ENCODE measurements around the gene FBRSL1.

DNA sequence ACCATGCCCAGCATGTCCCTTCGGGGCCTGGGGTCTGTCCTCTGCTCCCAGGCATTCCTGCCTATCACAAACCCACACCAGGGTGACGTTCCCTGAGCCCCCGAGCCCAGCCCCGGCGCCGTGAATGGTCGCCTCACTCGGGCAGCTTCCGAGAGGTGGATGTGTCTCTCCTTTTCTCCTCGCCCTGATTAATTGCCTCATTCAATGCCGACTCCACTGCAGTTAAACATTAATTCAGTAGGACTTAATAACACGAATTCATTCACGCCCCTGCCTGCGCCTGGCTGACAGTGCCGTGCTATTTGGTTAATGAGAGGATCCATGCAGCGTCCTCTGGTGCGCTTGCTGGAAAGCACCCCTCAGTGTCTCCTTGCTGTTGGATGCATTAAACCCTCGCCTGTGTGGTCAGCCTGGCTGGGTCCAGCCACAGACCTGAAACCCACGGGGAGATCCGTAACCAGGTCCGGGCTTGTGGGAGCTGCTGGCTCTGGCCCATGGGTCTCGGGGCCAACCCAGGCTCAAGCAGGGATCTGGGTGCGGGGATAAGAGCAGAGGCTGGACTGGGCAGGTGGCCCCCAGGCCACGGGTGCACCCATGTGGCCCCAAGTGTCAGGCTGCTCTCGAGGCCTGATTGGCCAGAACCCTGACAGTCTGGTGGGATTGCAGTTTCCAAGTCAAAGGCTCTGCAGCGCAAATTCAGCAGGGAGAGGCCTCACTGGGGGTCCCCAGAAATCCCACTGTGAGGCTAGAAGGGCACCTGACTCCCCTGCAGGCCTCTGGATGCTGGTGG is 55.4 kb downstream of the FBRSL1 start:
- TF ChIP-seq, protein P1, sequence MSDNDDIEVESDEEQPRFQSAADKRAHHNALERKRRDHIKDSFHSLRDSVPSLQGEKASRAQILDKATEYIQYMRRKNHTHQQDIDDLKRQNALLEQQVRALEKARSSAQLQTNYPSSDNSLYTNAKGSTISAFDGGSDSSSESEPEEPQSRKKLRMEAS (IDR thresholded peaks at IDR 0.05), result no peak
- TF ChIP-seq, protein P2, sequence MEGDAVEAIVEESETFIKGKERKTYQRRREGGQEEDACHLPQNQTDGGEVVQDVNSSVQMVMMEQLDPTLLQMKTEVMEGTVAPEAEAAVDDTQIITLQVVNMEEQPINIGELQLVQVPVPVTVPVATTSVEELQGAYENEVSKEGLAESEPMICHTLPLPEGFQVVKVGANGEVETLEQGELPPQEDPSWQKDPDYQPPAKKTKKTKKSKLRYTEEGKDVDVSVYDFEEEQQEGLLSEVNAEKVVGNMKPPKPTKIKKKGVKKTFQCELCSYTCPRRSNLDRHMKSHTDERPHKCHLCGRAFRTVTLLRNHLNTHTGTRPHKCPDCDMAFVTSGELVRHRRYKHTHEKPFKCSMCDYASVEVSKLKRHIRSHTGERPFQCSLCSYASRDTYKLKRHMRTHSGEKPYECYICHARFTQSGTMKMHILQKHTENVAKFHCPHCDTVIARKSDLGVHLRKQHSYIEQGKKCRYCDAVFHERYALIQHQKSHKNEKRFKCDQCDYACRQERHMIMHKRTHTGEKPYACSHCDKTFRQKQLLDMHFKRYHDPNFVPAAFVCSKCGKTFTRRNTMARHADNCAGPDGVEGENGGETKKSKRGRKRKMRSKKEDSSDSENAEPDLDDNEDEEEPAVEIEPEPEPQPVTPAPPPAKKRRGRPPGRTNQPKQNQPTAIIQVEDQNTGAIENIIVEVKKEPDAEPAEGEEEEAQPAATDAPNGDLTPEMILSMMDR (IDR thresholded peaks at IDR 0.05; ENCODE audit: control extremely low read depth in 1 of 3, insufficient read depth in 1 of 3, low read depth in 1 of 3, low read length in 3 of 3), result no peak
- TF ChIP-seq YY1 (IDR thresholded peaks at IDR 0.05; ENCODE audit: low read depth, low read length), result no peak
- TF ChIP-seq TAF1 (IDR thresholded peaks at IDR 0.05; ENCODE audit: low read depth, low read length), result no peak
